Chondrocyte (in vitro differentiated cells): ENCODE results near the gene SLC25A22. TPM values are rescaled to one million over a fixed set of nuclear protein-coding genes. Genes with fewer than 3 reads are reported as not detected.

Experiments used
- DNase-seq: peaks from one replicate; pipeline ENCODE4 v3.0.0; 2021; ENCODE audit warnings: mixed read lengths, low spot score
- H3K27ac Mint-ChIP-seq: one replicate; pipeline ENCODE4 v1.8.0; 2021; ENCODE audit warnings: mild to moderate bottlenecking, moderate library complexity, mixed read lengths; ENCODE audit not compliant: unreplicated experiment
- H3K27me3 Mint-ChIP-seq: 2 replicates; pipeline ENCODE4 v1.8.0; 2021; ENCODE audit warnings: low read depth, mixed read lengths
- H3K36me3 Mint-ChIP-seq: 2 replicates; pipeline ENCODE4 v1.8.0; 2021; ENCODE audit warnings: low read depth, mixed read lengths
- H3K4me1 Mint-ChIP-seq: 2 replicates; pipeline ENCODE4 v1.8.0; 2021; ENCODE audit warnings: low read depth, mild to moderate bottlenecking, mixed read lengths
- H3K4me3 Mint-ChIP-seq: one replicate; pipeline ENCODE4 v1.8.0; 2021; ENCODE audit warnings: mild to moderate bottlenecking, moderate library complexity, mixed read lengths; ENCODE audit not compliant: unreplicated experiment
- H3K9me3 Mint-ChIP-seq: 2 replicates; pipeline ENCODE4 v1.8.0; 2021; ENCODE audit warnings: low read depth, mixed read lengths
- total RNA-seq: library from RNA; stranded (reverse); gene quantifications from 3 replicates; pipeline ENCODE4 v1.2.1, GENCODE V29; 2021
- TF ChIP-seq, protein P1 (sequence below): fragments of 200-600 bp; sonication (generic); IDR thresholded peaks from 2 replicates; pipeline ENCODE4 v1.5.0; 2021; ENCODE audit warnings: antibody characterized with exemption, mild to moderate bottlenecking, moderate library complexity

Gene SLC25A22
- total RNA-seq, 1 donor from 2014 or later = 16.0 TPM

DNA sequence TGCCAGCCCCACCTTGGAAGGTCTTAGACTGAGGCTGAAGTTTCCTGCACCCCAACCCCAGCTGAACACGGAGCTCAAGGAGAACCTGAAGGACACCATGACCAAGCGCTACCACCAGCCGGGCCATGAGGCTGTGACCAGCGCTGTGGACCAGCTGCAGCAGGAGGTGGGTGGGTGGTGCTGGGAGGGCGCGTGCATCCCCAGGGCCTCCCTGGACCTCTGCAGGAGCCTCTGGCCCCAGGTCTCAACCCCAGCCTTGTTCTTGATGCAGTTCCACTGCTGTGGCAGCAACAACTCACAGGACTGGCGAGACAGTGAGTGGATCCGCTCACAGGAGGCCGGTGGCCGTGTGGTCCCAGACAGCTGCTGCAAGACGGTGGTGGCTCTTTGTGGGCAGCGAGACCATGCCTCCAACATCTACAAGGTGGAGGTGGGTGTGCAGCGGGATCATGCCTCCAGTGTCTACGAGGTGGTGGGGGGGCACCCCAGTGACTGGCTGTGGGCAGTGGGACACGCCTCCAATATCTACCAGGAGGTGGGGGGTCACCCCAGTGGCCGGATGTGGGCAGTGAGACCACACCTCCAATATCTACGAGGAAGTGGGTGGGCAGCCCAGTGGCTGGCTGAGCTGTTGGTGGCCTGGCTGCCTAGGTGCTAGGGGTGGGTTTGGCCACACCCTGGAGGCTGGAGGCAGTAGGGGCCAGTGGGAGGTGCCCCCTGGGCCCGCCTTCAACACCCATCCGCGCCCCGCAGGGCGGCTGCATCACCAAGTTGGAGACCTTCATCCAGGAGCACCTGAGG, 39.3 kb upstream of the SLC25A22 start:
- Mint-ChIP-seq H3K36me3 (peaks cover 6% of the 10 kb centered on the region), H3K27ac (no peak overlapping the region), H3K27me3 (no peaks in the 10 kb centered on the region), H3K4me3 (no peak overlapping the region), H3K9me3 (no peaks in the 10 kb centered on the region), H3K4me1 (peaks cover 39% of the 10 kb centered on the region)
- TF ChIP-seq, protein P1, sequence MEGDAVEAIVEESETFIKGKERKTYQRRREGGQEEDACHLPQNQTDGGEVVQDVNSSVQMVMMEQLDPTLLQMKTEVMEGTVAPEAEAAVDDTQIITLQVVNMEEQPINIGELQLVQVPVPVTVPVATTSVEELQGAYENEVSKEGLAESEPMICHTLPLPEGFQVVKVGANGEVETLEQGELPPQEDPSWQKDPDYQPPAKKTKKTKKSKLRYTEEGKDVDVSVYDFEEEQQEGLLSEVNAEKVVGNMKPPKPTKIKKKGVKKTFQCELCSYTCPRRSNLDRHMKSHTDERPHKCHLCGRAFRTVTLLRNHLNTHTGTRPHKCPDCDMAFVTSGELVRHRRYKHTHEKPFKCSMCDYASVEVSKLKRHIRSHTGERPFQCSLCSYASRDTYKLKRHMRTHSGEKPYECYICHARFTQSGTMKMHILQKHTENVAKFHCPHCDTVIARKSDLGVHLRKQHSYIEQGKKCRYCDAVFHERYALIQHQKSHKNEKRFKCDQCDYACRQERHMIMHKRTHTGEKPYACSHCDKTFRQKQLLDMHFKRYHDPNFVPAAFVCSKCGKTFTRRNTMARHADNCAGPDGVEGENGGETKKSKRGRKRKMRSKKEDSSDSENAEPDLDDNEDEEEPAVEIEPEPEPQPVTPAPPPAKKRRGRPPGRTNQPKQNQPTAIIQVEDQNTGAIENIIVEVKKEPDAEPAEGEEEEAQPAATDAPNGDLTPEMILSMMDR = no peak
- DNase-seq = no peak

DNA sequence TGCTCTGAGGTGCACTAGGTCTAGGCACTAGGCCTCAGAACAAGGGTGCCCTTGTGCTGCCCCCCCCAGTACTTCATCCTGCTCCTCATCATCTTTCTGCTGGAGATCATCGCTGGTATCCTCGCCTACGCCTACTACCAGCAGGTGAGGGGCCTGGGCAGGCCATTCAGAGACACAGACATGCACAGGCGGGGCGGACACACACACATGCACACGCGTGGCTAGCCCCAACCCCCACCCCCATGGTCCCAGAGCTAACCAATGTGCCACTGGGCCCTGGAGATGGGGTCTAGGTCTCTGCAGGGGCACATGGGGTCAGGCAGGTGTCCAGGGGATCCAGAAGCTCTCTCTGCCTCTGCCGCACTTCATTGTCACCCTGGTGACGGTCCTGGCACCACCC, 38.6 kb upstream of the SLC25A22 start:
- no peak overlapping the region for H3K27ac Mint-ChIP-seq
- peaks cover 46% of the 10 kb centered on the region for H3K4me1 Mint-ChIP-seq
- no peaks in the 10 kb centered on the region for H3K9me3 Mint-ChIP-seq
- no peaks in the 10 kb centered on the region for H3K27me3 Mint-ChIP-seq
- no peak for DNase-seq
- no peak overlapping the region for H3K4me3 Mint-ChIP-seq
- TF ChIP-seq, protein P1 = no peak
- peaks cover 6% of the 10 kb centered on the region for H3K36me3 Mint-ChIP-seq

DNA sequence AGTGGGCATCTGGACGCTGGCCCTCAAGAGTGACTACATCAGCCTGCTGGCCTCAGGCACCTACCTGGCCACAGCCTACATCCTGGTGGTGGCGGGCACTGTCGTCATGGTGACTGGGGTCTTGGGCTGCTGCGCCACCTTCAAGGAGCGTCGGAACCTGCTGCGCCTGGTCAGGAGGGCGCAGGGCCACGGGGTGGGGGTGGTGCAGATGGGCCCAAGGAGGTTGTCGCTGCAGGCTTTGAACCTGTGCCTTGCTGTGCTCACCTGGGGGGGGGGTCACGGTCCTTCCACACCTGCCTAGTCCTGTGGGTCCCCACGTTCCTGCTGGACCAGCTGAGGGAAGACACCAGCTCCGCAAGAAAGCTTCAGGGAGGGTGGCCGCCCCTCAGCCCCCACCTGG, 38.2 kb upstream of the SLC25A22 start:
- no peak overlapping the region for H3K4me3 Mint-ChIP-seq
- no peaks in the 10 kb centered on the region for H3K9me3 Mint-ChIP-seq
- H3K36me3 Mint-ChIP-seq = peaks cover 6% of the 10 kb centered on the region
- peaks cover 48% of the 10 kb centered on the region for H3K4me1 Mint-ChIP-seq
- no peaks in the 10 kb centered on the region for H3K27me3 Mint-ChIP-seq
- TF ChIP-seq, protein P1 = no peak
- H3K27ac Mint-ChIP-seq = no peak overlapping the region
- no peak for DNase-seq

DNA sequence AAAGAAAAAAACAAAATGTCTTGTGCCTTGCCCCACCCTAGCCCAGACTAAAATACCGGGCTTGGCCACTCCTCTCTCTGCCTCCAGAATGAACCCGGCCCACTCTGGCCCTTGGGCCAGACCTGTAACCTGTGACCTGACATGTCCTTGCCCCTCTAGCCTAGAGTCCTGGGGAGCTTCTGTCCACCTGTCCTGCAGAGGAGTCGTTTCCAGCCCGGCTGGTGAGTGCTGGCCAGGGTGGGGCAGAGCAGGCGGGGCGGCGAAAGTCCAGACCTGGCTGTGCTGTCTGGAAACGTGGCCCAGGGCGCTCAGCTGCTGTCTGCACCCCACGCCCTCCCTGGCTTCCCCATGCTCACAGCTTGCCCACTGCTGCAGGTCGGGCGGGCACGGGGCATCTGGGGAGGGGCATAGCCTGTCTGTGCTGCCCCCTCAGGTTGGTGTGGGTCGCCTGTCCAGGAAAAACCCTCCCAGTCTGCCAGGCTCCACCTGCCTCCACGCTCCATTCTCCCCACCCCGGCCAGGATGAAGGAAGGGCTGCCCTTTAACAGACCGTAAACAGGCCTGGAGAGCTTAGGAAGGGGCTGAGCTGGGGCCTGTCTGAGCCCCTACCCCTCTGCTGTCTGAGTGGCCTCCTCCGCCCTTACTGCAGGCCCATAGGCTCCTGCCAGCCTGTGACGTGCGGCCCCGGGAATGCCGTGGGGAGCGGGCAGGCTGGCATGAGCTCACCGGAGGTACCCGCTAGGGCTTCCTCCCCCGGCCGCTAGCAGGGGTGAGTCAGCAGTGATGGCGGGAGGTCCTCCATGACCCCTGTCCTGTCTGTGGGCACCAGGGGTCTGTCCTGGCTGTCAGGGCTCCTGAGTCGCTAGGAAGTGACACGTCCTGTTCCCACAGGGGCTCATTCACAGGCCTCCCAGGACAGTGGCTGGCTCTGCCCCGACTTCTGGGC, 36.6 kb upstream of the SLC25A22 start:
- Mint-ChIP-seq H3K36me3 (peaks cover 4% of the 10 kb centered on the region), H3K9me3 (no peaks in the 10 kb centered on the region), H3K27me3 (no peaks in the 10 kb centered on the region), H3K4me1 (peaks cover 46% of the 10 kb centered on the region), H3K27ac (peak overlapping the region; percentile 96), H3K4me3 (peak overlapping the region; percentile 85)
- TF ChIP-seq, protein P1 = peak; percentile 7
- no peak for DNase-seq

DNA sequence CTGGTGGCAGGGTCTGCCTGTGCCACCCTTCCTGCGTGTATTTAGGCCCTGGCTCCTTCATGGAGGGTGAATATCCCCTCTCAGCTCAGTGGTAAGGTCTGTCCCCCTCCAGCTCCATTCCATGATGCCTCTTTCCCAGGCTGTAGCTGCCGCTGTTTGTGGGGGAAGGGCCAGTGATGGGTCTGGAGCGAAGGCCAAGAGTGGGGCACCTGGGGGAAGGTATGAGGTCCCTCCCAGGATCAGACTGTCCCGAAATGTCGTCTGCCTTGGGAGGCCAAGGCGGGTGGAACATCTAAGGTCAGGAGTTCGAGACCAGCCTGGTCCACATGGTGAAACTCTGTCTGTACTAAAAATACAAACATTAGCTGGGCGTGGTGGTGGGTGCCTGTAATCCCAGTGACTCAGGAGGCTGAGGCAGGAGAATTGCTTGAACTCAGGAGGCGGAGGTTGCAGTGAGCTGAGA, 35.8 kb upstream of the SLC25A22 start:
- Mint-ChIP-seq H3K27ac (peak overlapping the region; percentile 96), H3K4me3 (peak overlapping the region; percentile 85), H3K9me3 (no peaks in the 10 kb centered on the region), H3K4me1 (peaks cover 50% of the 10 kb centered on the region), H3K36me3 (peaks cover 2% of the 10 kb centered on the region), H3K27me3 (no peaks in the 10 kb centered on the region)
- TF ChIP-seq, protein P1 = no peak
- no peak for DNase-seq
